OCI-LY7 (cell line): ENCODE data around the gene FAP. TPM values are rescaled to one million over a fixed set of nuclear protein-coding genes. Genes with fewer than 3 reads are reported as not detected.

Experiments
- BruUV-seq: library from RNA; stranded (reverse); fragments of 400-500 nt; replicated peaks from 2 replicates; lab custom pipeline; 2021; lab: Mats Ljungman, UMichigan
- CTCF ChIA-PET: fragments of 300-600 bp; sonication (Branson Sonifier 250); formaldehyde crosslinking; loops from one replicate; lab custom pipeline; 2022; ENCODE audit warnings: antibody characterized with exemption; ENCODE audit not compliant: unreplicated experiment; lab: Charles Lee
- POLR2A ChIA-PET: fragments of 300-600 bp; sonication (Branson Sonifier 250); formaldehyde crosslinking; loops from one replicate; lab custom pipeline; 2022; ENCODE audit warnings: antibody characterized with exemption; lab: Charles Lee
- DNase-seq: peaks from one replicate; pipeline ENCODE4 v3.0.0-alpha.2; 2015; ENCODE audit warnings: low spot score
- H2AFZ ChIP-seq: fragments of 200-600 bp; sonication (generic), shearing (Covaris generic); 2 replicates; pipeline ENCODE4 v1.6.1; 2014; ENCODE audit warnings: mild to moderate bottlenecking, antibody characterized with exemption, low read length, moderate library complexity
- H3K27ac ChIP-seq: fragments of 200-600 bp; sonication (generic); 2 replicates; pipeline ENCODE4 v1.5.1; 2014; ENCODE audit warnings: mixed run types, low read depth, mild to moderate bottlenecking, moderate library complexity, low read length, inconsistent platforms; ENCODE audit not compliant: poor library complexity, severe bottlenecking
- H3K36me3 ChIP-seq: fragments of 200-600 bp; sonication (generic); 2 replicates; pipeline ENCODE4 v1.6.1; 2014; ENCODE audit warnings: mild to moderate bottlenecking, antibody characterized with exemption, low read length, moderate library complexity, mixed read lengths; ENCODE audit not compliant: insufficient read depth
- H3K4me1 ChIP-seq: fragments of 200-600 bp; sonication (generic); 2 replicates; pipeline ENCODE4 v1.5.1; 2014; ENCODE audit warnings: mild to moderate bottlenecking, low read length; ENCODE audit not compliant: insufficient read depth, poor library complexity, severe bottlenecking
- H3K4me2 ChIP-seq: fragments of 200-600 bp; sonication (generic); 2 replicates; pipeline ENCODE4 v1.6.1; 2014; ENCODE audit warnings: mild to moderate bottlenecking, low read length
- H3K4me3 ChIP-seq: fragments of 200-600 bp; sonication (generic); 2 replicates; pipeline ENCODE4 v1.5.1; 2014; ENCODE audit warnings: mild to moderate bottlenecking, low read depth, low read length; ENCODE audit not compliant: poor library complexity, severe bottlenecking
- H3K79me2 ChIP-seq: fragments of 200-600 bp; sonication (generic); 2 replicates; pipeline ENCODE4 v1.6.1; 2016; ENCODE audit warnings: low read depth, mild to moderate bottlenecking, low read length, moderate library complexity, mixed read lengths; ENCODE audit not compliant: insufficient read depth
- H3K9me2 ChIP-seq: fragments of 200-600 bp; sonication (generic); 2 replicates; pipeline ENCODE4 v1.6.1; 2016; ENCODE audit warnings: mild to moderate bottlenecking, low read length, mixed read lengths; ENCODE audit not compliant: insufficient read depth
- H3K9me3 ChIP-seq: fragments of 200-600 bp; sonication (generic); 2 replicates; pipeline ENCODE4 v1.6.1; 2014; ENCODE audit warnings: mild to moderate bottlenecking, mixed run types, low read length, mixed read lengths
- H4K20me1 ChIP-seq: fragments of 200-600 bp; sonication (generic); 2 replicates; pipeline ENCODE4 v1.6.1; 2014; ENCODE audit warnings: mild to moderate bottlenecking, antibody characterized with exemption, low read length, moderate library complexity, mixed read lengths; ENCODE audit not compliant: insufficient read depth
- CTCF ChIP-seq: fragments of 200-600 bp; sonication (generic); conservative IDR thresholded peaks from 2 replicates; pipeline ENCODE4 v1.5.1; 2014; ENCODE audit warnings: mild to moderate bottlenecking, antibody characterized with exemption, low read length, moderate library complexity, mixed read lengths
- EZH2phosphoT487 ChIP-seq: fragments of 200-600 bp; sonication (generic); IDR thresholded peaks from 2 replicates; pipeline ENCODE4 v1.6.1; 2018; ENCODE audit warnings: low read depth, borderline replicate concordance, mild to moderate bottlenecking, mixed run types, antibody characterized with exemption, low read length, moderate library complexity, mixed read lengths
- intact Hi-C: fragments of 100-400 bp; cut with micrococcal nuclease; formaldehyde crosslinking; loops from one replicate; pipeline ENCODE4 v1.10.0; 2022; ENCODE audit not compliant: unreplicated experiment
- total RNA-seq, 2 experiments: library from RNA; depleted of rRNA in 1 of 2; stranded (reverse); fragments of >200 nt in 1 of 2; shearing (Covaris generic) in 1 of 2; gene quantifications; 2 replicates each; pipeline ENCODE4 v1.2.3, GENCODE V29; 2014 to 2022

FAP gene
- total RNA-seq, 2 experiments from 2014 or later, result not detected

- H3K4me1 ChIP-seq, result no peaks in the 10 kb centered on the region
- no peaks in the 10 kb centered on the region for H4K20me1 ChIP-seq
- H3K4me2 ChIP-seq, result no peak overlapping the region
- TF ChIP-seq CTCF (no peak), EZH2phosphoT487 (no peak)
- H3K79me2 ChIP-seq, result no peaks in the 10 kb centered on the region
- H3K9me3 ChIP-seq, result no peaks in the 10 kb centered on the region
- POLR2A ChIA-PET, result no interaction called here
- H2AFZ ChIP-seq, result no peak overlapping the region
- H3K9me2 ChIP-seq, result no peaks in the 10 kb centered on the region
- H3K4me3 ChIP-seq, result no peak overlapping the region
- no TSS peak for BruUV-seq
- CTCF ChIA-PET, result no interaction called here
- DNase-seq, result no peak
- H3K27ac ChIP-seq, result no peak overlapping the region
- intact Hi-C loops, result no loop called here
- H3K36me3 ChIP-seq, result no peaks in the 10 kb centered on the region
These were observed 93.3 kb downstream of the FAP start for GRCh38 chr2:162149940-162150339.

- Histone ChIP-seq H3K9me2 (no peaks in the 10 kb centered on the region), H3K27ac (no peak overlapping the region), H2AFZ (no peak overlapping the region), H3K9me3 (no peaks in the 10 kb centered on the region), H3K79me2 (no peaks in the 10 kb centered on the region), H3K4me3 (no peak overlapping the region), H4K20me1 (no peaks in the 10 kb centered on the region), H3K4me2 (no peak overlapping the region), H3K36me3 (no peaks in the 10 kb centered on the region), H3K4me1 (no peaks in the 10 kb centered on the region)
- CTCF ChIA-PET, result no interaction called here
- POLR2A ChIA-PET, result no interaction called here
- intact Hi-C loops, result no loop called here
- BruUV-seq, result no TSS peak
- no peak for TF ChIP-seq CTCF
- TF ChIP-seq EZH2phosphoT487, result no peak
- no peak for DNase-seq
These were observed 93.8 kb downstream of the FAP start for GRCh38 chr2:162149466-162149865.

- no peak overlapping the region for H3K4me3 ChIP-seq
- H2AFZ ChIP-seq, result no peak overlapping the region
- no peaks in the 10 kb centered on the region for H3K9me2 ChIP-seq
- H3K9me3 ChIP-seq, result no peaks in the 10 kb centered on the region
- ChIA-PET CTCF (no interaction called here), POLR2A (interaction anchor here (0.7 to 1.0 kb wide), 2 partner anchors 18 to 157 kb away, joined by 4 to 7 read pairs; no protein-coding TSS in a partner anchor)
- intact Hi-C loops, result no loop called here
- no peak overlapping the region for H3K4me2 ChIP-seq
- no TSS peak for BruUV-seq
- no peaks in the 10 kb centered on the region for H3K4me1 ChIP-seq
- H3K36me3 ChIP-seq, result no peaks in the 10 kb centered on the region
- H4K20me1 ChIP-seq, result no peaks in the 10 kb centered on the region
- TF ChIP-seq EZH2phosphoT487 (no peak), CTCF (no peak)
- no peak overlapping the region for H3K27ac ChIP-seq
- H3K79me2 ChIP-seq, result no peaks in the 10 kb centered on the region
- no peak for DNase-seq
These were observed 94.3 kb downstream of the FAP start for GRCh38 chr2:162148956-162149355.
